Aorta (tissue), 5 donors: Measurements from ENCODE around the gene PEX26. TPM values are rescaled to one million over a fixed set of nuclear protein-coding genes. Genes with fewer than 3 reads are reported as not detected.
A peak's percentile ranks its signal among the peaks of the same experiment; 100 is the strongest.
"Not testable (repeated sequence)": the region's sequence is repeated elsewhere in the genome, so short reads cannot be mapped to it uniquely, and the experiment has no call there.

ENCODE experiments used
- ATAC-seq: fragments of 200-7000 bp; cut with Tn5 transposase; one replicate; pipeline ENCODE4 v1.9.1; 2022; ENCODE audit warnings: moderate library complexity; ENCODE audit not compliant: low FRiP score
- DNase-seq, 2 donors: peaks; one replicate each; pipeline ENCODE4 v3.0.0-alpha.2; 2020
- H3K27ac ChIP-seq, 2 donors: one replicate each; pipeline ENCODE4 v1.5.1; 2013; ENCODE audit warnings: low read length in 2 of 2, mild to moderate bottlenecking in 2 of 2, moderate library complexity in 2 of 2, control low read depth in 1 of 2, inconsistent platforms in 1 of 2, low read depth in 1 of 2
- H3K27me3 ChIP-seq, 2 donors: one replicate each; pipeline ENCODE4 v1.6.1; 2013; ENCODE audit warnings: control low read depth in 1 of 2, low read length in 1 of 2, mild to moderate bottlenecking in 1 of 2, moderate library complexity in 1 of 2; ENCODE audit not compliant: insufficient read depth in 2 of 2, control insufficient read depth in 1 of 2
- H3K36me3 ChIP-seq, 2 donors: one replicate each; pipeline ENCODE4 v1.6.1; 2013; ENCODE audit warnings: control low read depth in 1 of 2, low read length in 1 of 2, mild to moderate bottlenecking in 1 of 2; ENCODE audit not compliant: insufficient read depth in 2 of 2, control insufficient read depth in 1 of 2
- H3K4me1 ChIP-seq, 2 donors: one replicate each; pipeline ENCODE4 v1.6.1; 2013; ENCODE audit warnings: low read length in 2 of 2, control low read depth in 1 of 2, mild to moderate bottlenecking in 1 of 2, moderate library complexity in 1 of 2; ENCODE audit not compliant: insufficient read depth in 2 of 2, control insufficient read depth in 1 of 2
- H3K4me3 ChIP-seq, 2 donors: one replicate each; pipeline ENCODE4 v1.5.1; 2013; ENCODE audit warnings: low read length in 2 of 2, control low read depth in 1 of 2, mild to moderate bottlenecking in 1 of 2
- H3K9me3 ChIP-seq: one replicate; pipeline ENCODE4 v1.6.1; 2013; ENCODE audit warnings: mild to moderate bottlenecking, low read length; ENCODE audit not compliant: control insufficient read depth
- WGBS, 2 donors: extraction: QIAGEN DNeasy Blood & Tissue Kit; methylation state at CpG; one replicate each; pipeline ENCODE4 v1.1.7; 2013; 5-methylcytosine and 5-hydroxymethylcytosine counted together
- intact Hi-C, 2 donors: fragments of 100-400 bp; cut with DNase I; formaldehyde crosslinking; loops; one replicate each; pipeline versions ENCODE4 v1.14.2 to v1.15.0; 2022
- polyA plus RNA-seq, 2 donors: library from polyadenylated mRNA; stranded (reverse); fragments of 200-250 nt; gene quantifications; one replicate each; pipeline ENCODE4 v1.2.3, GENCODE V29; 2013
- total RNA-seq, 2 donors: library from RNA; stranded (reverse); fragmentation: NEBNext Ultra II Directional; extraction: Animal tissue kit (Norgen Biotek cat#: 25700); gene quantifications; one replicate each; pipeline ENCODE4 v1.2.1, GENCODE V29; 2021
- donor health status: healthy with polysubstance abuse.
- donor health status: Bipolar disorder and iron deficiency.
- donor health status: DM: no; HTN: no; CAD: no.
- donor health status: DM: no; HTN: no; CAD: no.
- donor health status: DM: yes; HTN: yes; CAD: no.

Gene PEX26
- total and polyA plus RNA-seq, 4 donors: 10.9 to 34.1 (median 21.5) TPM

DNA sequence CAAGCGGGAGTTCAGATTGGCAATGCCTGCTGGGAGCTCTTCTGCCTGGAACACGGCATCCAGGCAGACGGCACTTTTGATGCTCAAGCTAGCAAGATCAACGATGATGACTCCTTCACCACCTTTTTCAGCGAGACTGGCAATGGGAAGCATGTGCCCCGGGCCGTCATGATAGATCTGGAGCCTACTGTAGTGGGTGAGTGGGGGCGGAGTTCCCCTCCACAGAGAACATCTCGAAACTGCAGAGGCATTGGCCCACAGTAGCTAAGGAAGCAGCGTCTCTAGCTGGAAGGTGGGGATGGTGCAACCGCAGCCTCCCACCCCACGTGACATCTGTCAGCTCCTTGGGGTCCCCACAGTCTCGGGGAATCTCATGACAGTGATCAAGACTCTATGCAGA, 43.7 kb downstream of the PEX26 start:
- peak in 1 of 2 donors; percentile 67 for DNase-seq
- H3K4me1 ChIP-seq: no peaks in the 10 kb centered on the region

GRCh38 chr22:18121954-18122554, 44.3 kb downstream of the PEX26 start:
- 87 to 91% methylated on average over 5 of the region's 5 CpGs for WGBS, 2 donors
- ATAC-seq (no peak), DNase-seq (peak in 1 of 2 donors; percentile 17)
- no peaks in the 10 kb centered on the region for H3K27me3 ChIP-seq
- H3K4me3 ChIP-seq: no peak overlapping the region
- intact Hi-C loops: no loop called here
- no peaks in the 10 kb centered on the region for H3K36me3 ChIP-seq
- H3K4me1 ChIP-seq: no peaks in the 10 kb centered on the region
- H3K9me3 ChIP-seq: no peaks in the 10 kb centered on the region
- no peak overlapping the region for H3K27ac ChIP-seq

More for the DNA sequence above, 43.7 kb downstream of the PEX26 start:
- intact Hi-C loops: no loop called here
- ATAC-seq: no peak
- H3K27me3 ChIP-seq: no peaks in the 10 kb centered on the region
- 89 to 91% methylated on average over 13 of the region's 13 CpGs for WGBS, 2 donors
- H3K27ac ChIP-seq: no peak overlapping the region
- no peaks in the 10 kb centered on the region for H3K9me3 ChIP-seq
- no peaks in the 10 kb centered on the region for H3K36me3 ChIP-seq
- no peak overlapping the region for H3K4me3 ChIP-seq

GRCh38 chr22:18123476-18124025, 45.8 kb downstream of the PEX26 start:
- H3K4me1 ChIP-seq, H3K36me3 ChIP-seq, H3K27me3 ChIP-seq, H3K4me3 ChIP-seq, ATAC-seq, H3K9me3 ChIP-seq, intact Hi-C loops, H3K27ac ChIP-seq: not testable (repeated sequence)
- 86 to 89% methylated on average over 19 of the region's 19 CpGs for WGBS, 2 donors
- DNase-seq: peak in 1 of 2 donors; percentile 63

DNA sequence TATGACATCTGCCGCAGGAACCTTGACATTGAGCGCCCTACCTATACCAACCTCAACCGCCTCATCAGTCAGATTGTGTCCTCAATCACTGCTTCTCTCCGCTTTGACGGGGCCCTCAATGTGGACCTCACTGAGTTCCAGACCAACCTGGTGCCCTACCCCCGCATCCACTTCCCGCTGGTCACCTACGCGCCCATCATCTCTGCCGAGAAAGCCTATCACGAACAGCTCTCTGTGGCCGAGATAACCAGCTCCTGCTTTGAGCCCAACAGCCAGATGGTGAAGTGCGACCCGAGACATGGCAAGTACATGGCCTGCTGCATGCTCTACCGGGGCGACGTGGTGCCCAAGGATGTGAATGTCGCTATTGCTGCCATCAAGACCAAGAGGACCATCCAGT, 48.8 kb downstream of the PEX26 start:
- H3K36me3 ChIP-seq: no peaks in the 10 kb centered on the region
- H3K9me3 ChIP-seq: no peaks in the 10 kb centered on the region
- no peaks in the 10 kb centered on the region for H3K27me3 ChIP-seq
- no peak overlapping the region for H3K4me3 ChIP-seq
- no peak overlapping the region for H3K27ac ChIP-seq
- ATAC-seq (no peak), DNase-seq (peak in 1 of 2 donors; percentile 59)
- intact Hi-C loops: no loop called here
- WGBS, 2 donors: 98 to 99% methylated on average over 18 of the region's 18 CpGs
- no peaks in the 10 kb centered on the region for H3K4me1 ChIP-seq

DNA sequence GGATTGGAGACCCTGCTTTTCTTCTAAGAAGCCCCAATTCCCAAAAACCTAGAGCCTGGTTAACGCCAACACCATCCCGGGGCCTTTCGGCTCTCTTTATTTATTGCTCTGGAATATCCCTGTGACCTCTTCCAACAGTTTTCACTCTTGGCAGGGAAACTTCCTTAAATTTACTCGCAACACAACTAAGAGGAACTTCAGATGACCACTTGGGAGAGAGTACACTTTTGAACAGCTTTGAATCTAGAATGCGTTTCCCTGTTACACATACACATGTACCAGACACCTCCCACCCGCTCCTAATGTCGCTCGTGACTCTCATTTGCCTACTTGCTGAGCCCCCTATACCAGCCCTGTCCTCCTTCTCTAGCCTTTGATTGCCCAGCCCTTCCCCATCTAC, 52.2 kb downstream of the PEX26 start:
- 93 to 94% methylated on average over 8 of the region's 8 CpGs for WGBS, 2 donors
- Histone ChIP-seq H3K27ac (no peak overlapping the region), H3K27me3 (no peaks in the 10 kb centered on the region), H3K36me3 (no peaks in the 10 kb centered on the region), H3K4me1 (no peaks in the 10 kb centered on the region), H3K9me3 (no peaks in the 10 kb centered on the region), H3K4me3 (no peak overlapping the region)
- DNase-seq (peak in 1 of 2 donors; percentile 7), ATAC-seq (no peak)
- intact Hi-C loops: no loop called here

- Histone ChIP-seq H3K4me3 (no peak overlapping the region), H3K27me3 (no peaks in the 10 kb centered on the region), H3K27ac (no peak overlapping the region), H3K36me3 (no peaks in the 10 kb centered on the region), H3K4me1 (no peaks in the 10 kb centered on the region), H3K9me3 (no peaks in the 10 kb centered on the region)
- peak in 1 of 2 donors; percentile 73 for DNase-seq
- WGBS, 2 donors: 95 to 96% methylated on average over 20 of the region's 20 CpGs
- intact Hi-C loops: no loop called here
- no peak for ATAC-seq
These were observed 53.1 kb downstream of the PEX26 start for GRCh38 chr22:18130699-18131429.

- no peaks in the 10 kb centered on the region for H3K4me1 ChIP-seq
- H3K27me3 ChIP-seq: no peaks in the 10 kb centered on the region
- no peak for DNase-seq
- no peaks in the 10 kb centered on the region for H3K36me3 ChIP-seq
- intact Hi-C loops: no loop called here
- H3K27ac ChIP-seq: no peak overlapping the region
- ATAC-seq: peak; percentile 65
- no peaks in the 10 kb centered on the region for H3K9me3 ChIP-seq
- WGBS, 2 donors: 46 to 50% methylated on average over 2 of the region's 2 CpGs
- H3K4me3 ChIP-seq: no peak overlapping the region
These were observed 55.7 kb downstream of the PEX26 start for GRCh38 chr22:18133452-18133851.

GRCh38 chr22:18136563-18137320, 59.0 kb downstream of the PEX26 start:
- H3K4me1 ChIP-seq: no peaks in the 10 kb centered on the region
- no peaks in the 10 kb centered on the region for H3K27me3 ChIP-seq
- ATAC-seq (peak; percentile 50), DNase-seq (peak in 1 of 2 donors; percentile 76)
- H3K27ac ChIP-seq: no peak overlapping the region
- 90 to 92% methylated on average over 21 of the region's 21 CpGs for WGBS, 2 donors
- H3K4me3 ChIP-seq: no peak overlapping the region
- intact Hi-C loops: no loop called here
- no peaks in the 10 kb centered on the region for H3K36me3 ChIP-seq
- no peaks in the 10 kb centered on the region for H3K9me3 ChIP-seq
